ENCODE results near the gene NPHS1.

- TF ChIP-seq CTCF (conservative IDR thresholded peaks at IDR 0.05) = no peak
- no peak for TF ChIP-seq ZFX (IDR thresholded peaks at IDR 0.05)
Observed at GRCh38 chr19:35872180-35872579, 19.9 kb upstream of the NPHS1 start.

All from C4-2B (cell line).